ENCODE results near the gene MDN1. TPM values are rescaled to one million over a fixed set of nuclear protein-coding genes. Genes with fewer than 3 reads are reported as not detected.

MDN1 gene
- total and polyA plus RNA-seq, 4 donors, result 10.1 to 37.1 (median 22.8) TPM

DNA sequence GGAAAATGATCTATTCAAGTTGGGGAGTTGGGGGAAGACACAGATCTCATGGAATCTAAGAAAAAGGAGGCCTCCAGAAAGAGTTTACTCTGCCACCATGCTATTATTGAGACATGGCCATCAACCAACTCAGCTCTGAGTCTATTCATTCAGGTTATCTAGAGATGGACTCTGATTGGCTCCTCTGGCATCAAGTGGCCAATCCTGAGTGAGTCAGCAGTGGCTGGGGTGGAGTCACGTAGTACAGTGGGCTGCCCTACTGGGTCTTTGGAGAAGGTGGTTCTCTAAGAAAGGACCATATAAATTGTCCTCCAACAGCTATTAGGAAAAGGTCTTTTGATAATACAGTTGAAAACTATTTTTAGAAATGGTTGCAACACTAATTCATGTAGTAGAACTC, 223.1 kb downstream of the MDN1 start:
- H3K9me3 ChIP-seq (ENCODE audit: control insufficient read depth, low read length), result no peaks in the 10 kb centered on the region
- 64 to 67% methylated on average over 1 of the region's 1 CpG for WGBS, 2 donors
- H3K36me3 ChIP-seq (ENCODE audit: control insufficient read depth in 1 of 2, insufficient read depth in 2 of 2, low read length in 1 of 2), result no peaks in the 10 kb centered on the region
- peak overlapping the region in 1 of 2 donors; percentile 52 for H3K27ac ChIP-seq (ENCODE audit: low read depth in 1 of 2, low read length in 2 of 2)
- DNase-seq (no peak), ATAC-seq (ENCODE audit: low FRiP score) (no peak)
- no peaks in the 10 kb centered on the region for H3K4me1 ChIP-seq (ENCODE audit: control insufficient read depth in 1 of 2, insufficient read depth in 2 of 2, low read length in 2 of 2)
- no peak overlapping the region for H3K4me3 ChIP-seq (ENCODE audit: low read length in 2 of 2)
- intact Hi-C loops (cut with DNase I), result loop anchor here in 1 of 2 donors (5.0 kb wide), 1 partner anchor 164 kb away; the partner anchor contains the start of gene ANKRD6
- no peaks in the 10 kb centered on the region for H3K27me3 ChIP-seq (ENCODE audit: control insufficient read depth in 1 of 2, insufficient read depth in 2 of 2, low read length in 1 of 2)

DNA sequence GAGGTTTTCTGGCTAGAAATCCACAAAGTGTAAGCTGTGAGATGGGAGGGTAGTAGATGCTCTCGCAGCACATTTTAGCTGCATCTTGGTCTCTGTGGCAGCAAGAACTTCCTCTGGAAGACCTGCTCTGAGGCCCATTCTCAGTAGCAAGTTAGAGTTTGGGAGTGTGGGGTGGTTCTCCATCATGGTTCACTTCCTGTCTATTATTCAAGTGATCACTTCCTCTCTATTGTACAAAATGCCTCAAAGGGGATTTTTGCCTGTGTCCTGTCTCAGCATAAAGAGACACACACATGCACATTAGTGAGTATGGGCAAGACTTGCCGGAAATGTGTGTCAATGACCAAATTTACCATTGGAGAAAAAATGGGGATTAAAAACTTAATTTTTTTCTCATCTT, 223.5 kb downstream of the MDN1 start:
- Histone ChIP-seq H3K36me3 (ENCODE audit: control insufficient read depth in 1 of 2, insufficient read depth in 2 of 2, low read length in 1 of 2) (no peaks in the 10 kb centered on the region), H3K27me3 (ENCODE audit: control insufficient read depth in 1 of 2, insufficient read depth in 2 of 2, low read length in 1 of 2) (no peaks in the 10 kb centered on the region), H3K9me3 (ENCODE audit: control insufficient read depth, low read length) (no peaks in the 10 kb centered on the region), H3K4me1 (ENCODE audit: control insufficient read depth in 1 of 2, insufficient read depth in 2 of 2, low read length in 2 of 2) (no peaks in the 10 kb centered on the region), H3K27ac (ENCODE audit: low read depth in 1 of 2, low read length in 2 of 2) (no peak overlapping the region), H3K4me3 (ENCODE audit: low read length in 2 of 2) (no peak overlapping the region)
- intact Hi-C loops (cut with DNase I), result loop anchor here in 1 of 2 donors (5.0 kb wide), 1 partner anchor 164 kb away; the partner anchor contains the start of gene ANKRD6
- ATAC-seq (ENCODE audit: low FRiP score) (no peak), DNase-seq (no peak)
- WGBS, 2 donors, result 93 to 94% methylated on average over 2 of the region's 2 CpGs

Other genes with a start within 250 kb of the MDN1 start
- 10 to 100 TPM; 21.4 to 22.6 TPM for gene LYRM2, start 181.0 kb downstream of the MDN1 start, total RNA-seq
- 10 to 100 TPM; 16.8 to 33.7 TPM for gene LYRM2, start 181.0 kb downstream of the MDN1 start, polyA plus RNA-seq
- gene CASP8AP2, start 10.1 kb upstream of the MDN1 start, total RNA-seq, result 10 to 100 TPM; 16.3 to 20.6 TPM
- 1 to 10 TPM; 7.1 to 7.9 TPM for gene CASP8AP2, start 10.1 kb upstream of the MDN1 start, polyA plus RNA-seq
- not detected for gene GJA10, start 74.7 kb upstream of the MDN1 start, total RNA-seq
- gene GJA10, start 74.7 kb upstream of the MDN1 start, polyA plus RNA-seq, result not detected

All from aorta (tissue), 5 donors.